SHP77 (cell line): ENCODE results near the gene RAD51.

Experiments used
- DNase-seq, 2 experiments: peaks; one replicate each; lab custom pipeline; 2025; lab: John Stamatoyannopoulos, UW

RAD51 gene

DNA sequence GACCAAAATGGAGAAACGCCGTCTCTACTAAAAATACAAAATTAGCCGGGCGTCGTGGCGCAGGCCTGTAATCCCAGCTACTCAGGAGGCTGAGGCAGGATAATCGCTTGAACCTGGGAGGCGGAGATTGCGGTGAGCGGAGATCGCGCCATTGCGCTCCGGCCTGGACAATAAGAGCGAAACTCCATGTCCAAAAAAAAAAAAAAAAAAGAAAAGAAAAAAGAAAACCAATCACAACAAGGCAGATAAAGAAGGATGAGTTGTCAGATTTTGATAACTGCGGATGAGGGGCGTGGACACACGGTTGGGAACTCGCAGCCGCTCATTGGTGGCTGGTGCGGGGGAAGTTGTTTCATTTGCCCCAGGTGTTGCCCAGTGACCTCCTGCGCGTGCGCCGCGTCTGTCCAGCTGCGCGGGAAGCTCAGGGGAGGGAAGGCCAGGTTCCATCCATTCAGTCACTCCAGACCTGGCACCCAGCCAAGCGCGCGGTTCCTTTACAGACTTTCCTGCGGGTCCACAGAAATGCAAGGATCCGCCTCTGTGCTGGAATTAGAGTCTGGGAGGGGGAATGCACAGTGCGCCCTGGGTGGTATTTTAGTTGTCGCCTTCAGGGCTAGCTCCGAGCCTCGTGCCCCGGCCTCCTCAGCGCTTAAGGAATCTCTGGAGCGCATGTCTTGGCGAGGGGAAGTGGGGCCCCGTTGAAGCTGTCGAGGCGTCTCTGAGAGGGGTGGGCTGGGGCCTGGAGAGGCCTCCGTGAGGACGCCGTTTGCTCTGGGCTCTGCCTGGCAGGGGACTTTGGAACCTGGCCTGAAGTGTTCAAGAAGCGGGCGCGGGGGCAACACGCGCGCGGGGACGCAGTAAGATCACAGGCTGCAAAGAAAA lies 68.2 kb downstream of the RAD51 start:
- peak; percentile 88 to 91 for DNase-seq

- DNase-seq: peak; percentile 60 to 71
Observed at GRCh38 chr15:40763801-40764628, 69.0 kb downstream of the RAD51 start, which contains the start of gene GCHFR. Gene GCHFR (plus strand): TSS chr15:40764068. CDS start chr15:40764181, 113 bp downstream.

DNA sequence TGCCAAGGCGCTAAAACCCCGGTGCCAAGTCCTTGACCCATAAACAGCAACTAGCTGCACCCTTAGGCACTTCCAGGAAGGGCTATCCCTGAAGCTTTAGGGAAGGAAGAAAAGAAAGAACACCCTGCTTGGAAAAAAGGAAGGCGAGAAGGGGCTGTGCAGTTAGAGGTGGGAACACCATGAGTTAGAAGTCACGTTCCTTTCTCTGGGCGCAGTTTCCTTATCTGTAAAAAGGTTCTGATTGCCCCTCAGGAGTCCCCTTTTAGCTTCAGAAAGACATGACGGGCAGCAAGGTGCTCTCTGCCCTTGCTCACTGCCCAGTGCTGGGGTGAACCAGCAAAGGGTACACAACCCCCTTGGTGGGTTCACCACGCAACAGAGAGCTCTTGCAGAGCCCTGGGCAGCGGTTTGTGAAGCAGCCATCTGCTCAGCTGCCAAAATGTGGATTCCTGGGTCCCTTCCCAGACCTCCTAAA lies 69.7 kb downstream of the RAD51 start:
- no peak for DNase-seq

DNA sequence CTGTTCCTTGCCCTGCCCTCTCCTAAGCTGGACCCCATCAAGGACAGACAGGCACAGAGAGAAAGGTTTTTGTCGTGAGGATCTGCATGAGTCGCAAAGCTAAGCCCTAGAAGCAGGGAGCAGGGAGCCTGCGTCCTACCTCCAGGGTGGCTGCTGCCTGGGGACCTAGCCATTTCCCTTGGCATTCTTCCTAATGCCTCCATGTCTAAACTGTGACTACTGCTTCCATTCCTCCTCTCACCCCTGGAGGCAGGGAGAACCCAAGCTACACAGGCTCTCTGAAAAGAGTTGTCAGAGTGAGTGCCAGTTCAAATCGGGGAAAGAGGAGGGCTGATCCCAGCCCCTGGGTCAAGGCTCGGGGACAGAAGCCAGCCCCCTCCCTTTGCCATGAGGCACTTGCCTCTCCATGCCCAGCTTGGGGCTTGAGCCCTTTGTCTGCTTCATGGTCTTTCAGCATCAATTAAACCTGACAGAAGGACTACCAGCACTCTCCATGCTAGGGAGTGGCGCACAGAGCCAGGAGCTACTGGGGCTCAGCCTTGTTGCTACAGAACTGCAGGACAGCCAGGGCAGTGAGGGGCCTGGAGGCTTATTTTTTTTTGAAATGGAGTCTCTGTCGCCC lies 71.3 kb downstream of the RAD51 start:
- no peak for DNase-seq

GRCh38 chr15:40766906-40767837 lies 72.2 kb downstream of the RAD51 start:
- DNase-seq: no peak

DNA sequence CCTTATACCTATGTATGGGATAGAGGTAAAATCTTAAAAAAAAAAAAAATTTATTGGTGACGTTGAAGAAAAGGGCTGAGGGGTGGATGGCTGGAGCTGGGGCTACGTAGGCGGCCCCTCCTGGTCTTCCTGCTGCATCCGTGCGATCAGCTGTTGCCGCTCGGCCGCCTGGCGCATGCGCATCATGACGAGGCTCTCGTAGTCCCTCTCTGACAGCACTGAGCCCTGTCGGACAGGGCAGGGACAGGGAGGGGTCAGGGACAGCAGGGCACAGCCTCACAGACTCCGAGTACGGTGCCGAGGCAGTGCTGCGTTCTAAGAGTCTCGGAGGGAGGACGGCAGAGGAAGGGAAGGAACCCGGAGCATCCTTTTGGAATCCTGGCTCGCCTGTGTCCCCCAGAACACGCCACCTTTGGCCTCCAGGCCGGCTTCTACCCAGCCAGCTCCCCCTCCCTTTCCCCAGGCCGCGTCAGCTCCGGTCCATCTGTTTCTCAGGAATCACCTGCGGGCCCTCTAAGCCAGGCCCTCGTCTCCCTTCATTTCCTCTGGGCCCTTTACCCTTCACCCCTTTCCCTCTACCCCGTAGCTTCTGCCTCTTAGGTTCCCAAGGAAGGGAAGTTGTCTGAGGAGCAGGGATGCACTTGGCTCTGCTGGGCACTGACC lies 73.0 kb downstream of the RAD51 start:
- no peak for DNase-seq

DNA sequence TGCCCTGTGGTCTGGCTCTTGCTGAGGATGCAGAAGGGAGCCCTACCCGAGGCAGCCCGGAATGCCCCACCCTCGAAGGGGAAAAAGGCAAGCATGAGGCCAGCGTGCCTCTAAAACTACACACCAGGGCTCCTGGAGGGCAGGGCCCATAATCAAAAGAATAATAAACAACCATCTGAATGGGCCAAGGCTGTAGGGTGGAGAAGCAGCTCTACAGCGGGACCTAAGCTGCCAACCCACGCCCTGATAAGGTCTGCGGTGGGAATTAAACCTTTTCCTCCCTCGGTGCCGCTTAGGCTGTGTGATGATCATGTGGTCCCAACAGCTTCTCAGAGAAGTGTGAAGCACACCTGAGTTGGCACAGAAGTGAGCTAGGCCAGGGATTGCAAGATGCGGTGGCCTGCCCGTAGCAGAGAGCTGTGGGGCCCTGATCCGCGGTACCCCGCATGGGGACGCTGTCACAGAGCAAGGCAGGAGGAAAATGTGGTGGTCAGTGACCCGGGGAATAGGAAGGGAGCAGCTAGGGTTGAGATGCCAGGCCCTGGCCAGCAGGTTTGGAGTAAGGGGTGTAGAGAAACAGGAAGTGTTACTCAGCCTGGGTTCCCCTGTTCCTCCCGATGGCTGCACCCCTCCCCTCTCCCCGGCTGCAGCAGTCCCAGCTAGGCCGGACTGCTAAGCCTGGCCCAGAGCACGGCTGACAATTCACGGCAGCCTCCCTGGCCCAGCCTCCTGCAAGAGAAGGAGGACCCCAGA lies 73.7 kb downstream of the RAD51 start:
- DNase-seq: no peak

- DNase-seq: no peak
Observed at GRCh38 chr15:40769274-40770146, 74.5 kb downstream of the RAD51 start, which contains the start of gene C15orf62. Gene C15orf62 (plus strand): TSS chr15:40769980. CDS start chr15:40770496, 516 bp downstream.

- DNase-seq: no peak
Observed at GRCh38 chr15:40770147-40770721, 75.3 kb downstream of the RAD51 start.

- DNase-seq: no peak
Observed at GRCh38 chr15:40771242-40771641, 76.3 kb downstream of the RAD51 start.

GRCh38 chr15:40772014-40772413 lies 77.0 kb downstream of the RAD51 start:
- no peak for DNase-seq

DNA sequence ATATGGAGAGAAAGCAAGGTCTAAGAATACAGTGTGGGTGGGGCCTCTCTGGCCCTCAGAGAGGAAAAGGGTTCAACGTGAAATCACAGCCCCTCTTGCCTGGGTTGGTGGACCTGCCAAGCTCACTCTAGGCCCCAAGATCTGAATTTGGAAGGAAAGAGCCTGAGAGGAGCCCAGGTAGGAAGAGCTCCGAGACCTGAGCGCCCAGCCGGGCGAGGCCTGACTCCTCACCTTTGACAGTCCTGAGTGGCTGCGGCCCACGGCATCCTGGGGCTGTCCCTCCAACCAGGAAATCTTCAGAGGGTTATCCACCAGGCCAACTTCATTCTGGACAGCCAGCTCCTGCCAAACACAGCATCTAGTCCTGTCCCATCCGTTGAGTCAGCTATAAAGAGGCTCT lies 78.5 kb downstream of the RAD51 start:
- no peak for DNase-seq

DNA sequence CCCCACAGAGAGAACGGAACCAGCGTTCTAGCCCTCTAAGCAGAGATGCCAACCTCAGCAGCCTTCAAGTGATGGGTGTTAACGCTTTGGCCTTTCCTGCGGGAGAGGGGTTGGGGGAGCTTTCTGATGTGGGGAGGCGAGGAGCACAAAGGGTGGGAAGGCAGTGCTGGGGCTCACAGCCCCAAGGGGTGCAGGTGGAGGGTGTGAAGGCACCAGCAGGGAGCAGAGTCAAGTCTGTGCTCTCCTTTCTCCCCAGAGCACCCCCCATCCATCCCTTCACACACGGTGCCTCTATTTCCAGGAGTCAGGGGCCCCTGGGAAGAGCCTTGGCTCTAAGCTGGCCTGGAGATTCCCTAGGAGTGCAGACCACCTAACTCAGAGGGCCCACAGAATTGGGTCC lies 78.9 kb downstream of the RAD51 start:
- DNase-seq: no peak

GRCh38 chr15:40775007-40775406 lies 80.0 kb downstream of the RAD51 start:
- no peak for DNase-seq

GRCh38 chr15:40775740-40776536 lies 81.0 kb downstream of the RAD51 start:
- no peak for DNase-seq

- DNase-seq: no peak
Observed at GRCh38 chr15:40776537-40777141, 81.7 kb downstream of the RAD51 start.
